DOHH2 (cell line): ENCODE results near the gene TMCC3.

Experiments
- H3F3A ChIP-seq: fragments of 200-600 bp; sonication (generic), shearing (Covaris generic); 2 replicates; pipeline ENCODE4 v1.6.0; 2016; ENCODE audit warnings: antibody characterized with exemption, mild to moderate bottlenecking; ENCODE audit not compliant: control insufficient read depth, insufficient read depth
- H3K27ac ChIP-seq: fragments of 200-600 bp; sonication (generic); 2 replicates; pipeline ENCODE4 v1.5.1; 2014; ENCODE audit warnings: low read depth, mild to moderate bottlenecking, low read length, moderate library complexity
- H3K27me3 ChIP-seq: fragments of 200-600 bp; sonication (generic); 2 replicates; pipeline ENCODE4 v1.6.1; 2014; ENCODE audit warnings: mild to moderate bottlenecking, low read length, mixed read lengths; ENCODE audit not compliant: control insufficient read depth
- H3K36me3 ChIP-seq: fragments of 200-600 bp; sonication (generic); 2 replicates; pipeline ENCODE4 v1.6.1; 2014; ENCODE audit warnings: mild to moderate bottlenecking, low read length, moderate library complexity, mixed read lengths; ENCODE audit not compliant: control insufficient read depth
- H3K4me1 ChIP-seq: fragments of 200-600 bp; sonication (generic); 2 replicates; pipeline ENCODE4 v1.6.1; 2014; ENCODE audit warnings: mild to moderate bottlenecking, low read length, mixed read lengths; ENCODE audit not compliant: control insufficient read depth
- H3K4me2 ChIP-seq: fragments of 200-600 bp; sonication (generic); 2 replicates; pipeline ENCODE4 v1.6.0; 2014; ENCODE audit warnings: mild to moderate bottlenecking, low read length, moderate library complexity
- H3K4me3 ChIP-seq: fragments of 200-600 bp; sonication (generic); 2 replicates; pipeline ENCODE4 v1.5.1; 2014; ENCODE audit warnings: mild to moderate bottlenecking, low read length, mixed read lengths
- H3K79me2 ChIP-seq: fragments of 200-600 bp; sonication (generic); 2 replicates; pipeline ENCODE4 v1.6.1; 2014; ENCODE audit warnings: mild to moderate bottlenecking, low read length, mixed read lengths; ENCODE audit not compliant: control insufficient read depth
- H3K9me2 ChIP-seq: fragments of 200-600 bp; sonication (generic); replicated peaks from 2 replicates; pipeline ENCODE4 v1.6.1; 2014; ENCODE audit warnings: mild to moderate bottlenecking, low read length, mixed read lengths; ENCODE audit not compliant: control insufficient read depth
- H3K9me3 ChIP-seq: fragments of 200-600 bp; sonication (generic); 2 replicates; pipeline ENCODE4 v1.6.1; 2014; ENCODE audit warnings: antibody characterized with exemption, low read length, mixed read lengths; ENCODE audit not compliant: control insufficient read depth, insufficient read depth
- H4K20me1 ChIP-seq: fragments of 200-600 bp; sonication (generic); 2 replicates; pipeline ENCODE4 v1.6.0; 2014; ENCODE audit warnings: low read depth, mild to moderate bottlenecking, antibody characterized with exemption, low read length, moderate library complexity; ENCODE audit not compliant: control insufficient read depth, insufficient read depth
- CTCF ChIP-seq: fragments of 200-600 bp; sonication (generic); IDR thresholded peaks from one replicate; pipeline ENCODE4 v1.5.1; 2014; ENCODE audit warnings: antibody characterized with exemption, mild to moderate bottlenecking, low read depth, low read length; ENCODE audit not compliant: poor library complexity, severe bottlenecking
- EZH2phosphoT487 ChIP-seq: fragments of 200-600 bp; sonication (generic); IDR thresholded peaks from 2 replicates; pipeline ENCODE4 v1.6.1; 2017; ENCODE audit warnings: borderline replicate concordance, mild to moderate bottlenecking, antibody characterized with exemption, low read length, moderate library complexity, mixed read lengths

TMCC3 gene

GRCh38 chr12:94633401-94633800 lies 17.0 kb downstream of the TMCC3 start:
- Histone ChIP-seq H3K9me2 (no peaks in the 10 kb centered on the region), H3K4me1 (no peaks in the 10 kb centered on the region), H3K36me3 (no peaks in the 10 kb centered on the region), H3K27me3 (no peaks in the 10 kb centered on the region; the same call in 1 of the 2 replicates), H3K4me3 (no peak overlapping the region), H3K27ac (no peak overlapping the region), H3K9me3 (no peaks in the 10 kb centered on the region), H3K79me2 (no peaks in the 10 kb centered on the region), H4K20me1 (no peaks in the 10 kb centered on the region), H3F3A (no peaks in the 10 kb centered on the region), H3K4me2 (no peak overlapping the region)
- TF ChIP-seq CTCF (no peak), EZH2phosphoT487 (no peak)

DNA sequence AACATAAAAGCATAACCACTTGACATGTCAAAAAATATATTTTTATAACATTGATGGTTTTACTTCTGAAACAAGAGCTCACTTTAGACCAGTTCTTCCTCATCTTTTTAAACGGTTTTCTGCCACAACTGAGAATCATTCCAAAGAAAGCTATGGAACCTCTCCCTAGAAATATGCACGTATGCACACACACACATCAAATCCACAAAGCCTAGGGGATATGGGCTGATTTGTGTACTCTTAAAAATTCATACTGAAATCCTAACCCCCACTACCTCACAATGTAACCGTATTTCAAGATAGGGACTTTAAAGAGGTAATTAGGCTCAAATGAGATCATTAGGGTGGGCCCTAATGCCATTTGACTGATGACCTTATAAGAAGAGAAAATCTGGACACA lies 19.3 kb downstream of the TMCC3 start:
- H4K20me1 ChIP-seq = no peaks in the 10 kb centered on the region

DNA sequence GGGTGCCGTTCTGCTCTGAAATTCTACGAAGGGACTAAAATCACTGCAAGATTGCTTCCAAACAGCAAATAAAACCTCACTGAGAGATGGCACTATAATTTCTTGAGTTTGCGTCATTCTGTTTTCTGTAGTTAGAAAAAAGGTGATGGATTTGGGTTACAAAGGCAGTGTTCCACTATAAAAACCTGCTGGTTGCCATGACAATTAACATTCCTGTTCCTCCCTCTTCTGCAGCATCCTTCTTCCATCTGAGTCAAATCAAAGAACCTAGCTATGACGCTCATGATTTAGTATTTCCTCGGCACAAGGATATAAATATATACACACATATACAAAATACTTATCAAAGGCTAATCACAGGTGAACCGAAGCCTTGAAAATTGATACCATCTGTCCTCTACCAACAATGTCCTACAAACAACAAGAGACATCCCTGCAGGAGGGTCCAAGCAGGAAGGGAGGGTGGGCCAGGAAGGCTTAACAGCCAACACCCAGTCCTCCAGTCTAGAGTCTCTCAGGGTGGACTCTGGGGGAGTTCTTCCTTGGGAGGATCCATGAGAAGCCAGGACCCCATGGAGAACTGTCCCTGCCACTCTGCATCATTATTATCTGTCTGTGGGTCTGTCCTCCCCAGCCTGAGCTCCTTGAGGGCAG lies 21.4 kb downstream of the TMCC3 start:
- H3K4me2 ChIP-seq = no peak overlapping the region
- no peaks in the 10 kb centered on the region for H3K36me3 ChIP-seq
- H3K4me3 ChIP-seq = no peak overlapping the region
- H3K27ac ChIP-seq = no peak overlapping the region
- no peaks in the 10 kb centered on the region for H4K20me1 ChIP-seq
- no peaks in the 10 kb centered on the region for H3F3A ChIP-seq
- no peak for TF ChIP-seq EZH2phosphoT487
- TF ChIP-seq CTCF = no peak
- H3K27me3 ChIP-seq = no peaks in the 10 kb centered on the region
- no peaks in the 10 kb centered on the region for H3K79me2 ChIP-seq
- no peaks in the 10 kb centered on the region for H3K4me1 ChIP-seq
- H3K9me2 ChIP-seq = no peaks in the 10 kb centered on the region
- H3K9me3 ChIP-seq = no peaks in the 10 kb centered on the region

More for the DNA sequence above, 19.3 kb downstream of the TMCC3 start:
- no peak overlapping the region for H3K4me3 ChIP-seq
- TF ChIP-seq CTCF (no peak), EZH2phosphoT487 (no peak)
- H3K4me1 ChIP-seq = no peaks in the 10 kb centered on the region
- H3K27ac ChIP-seq = no peak overlapping the region
- no peaks in the 10 kb centered on the region for H3K36me3 ChIP-seq
- H3K9me2 ChIP-seq = no peaks in the 10 kb centered on the region
- no peaks in the 10 kb centered on the region for H3K27me3 ChIP-seq
- H3F3A ChIP-seq = no peaks in the 10 kb centered on the region
- no peaks in the 10 kb centered on the region for H3K9me3 ChIP-seq
- no peak overlapping the region for H3K4me2 ChIP-seq
- no peaks in the 10 kb centered on the region for H3K79me2 ChIP-seq
